Liver (tissue), 9 donors: Measurements from ENCODE around the gene CTSF. TPM values are rescaled to one million over a fixed set of nuclear protein-coding genes. Genes with fewer than 3 reads are reported as not detected.

ENCODE experiments used
- DNase-seq: peaks from one replicate; pipeline ENCODE4 v3.0.0-alpha.2; 2017; ENCODE audit warnings: low spot score
- H3K27ac ChIP-seq, 2 donors: one replicate each; pipeline ENCODE4 v1.7.0; 2013; ENCODE audit warnings: inconsistent platforms in 2 of 2, low read length in 2 of 2, control low read depth in 1 of 2, low read depth in 1 of 2, mild to moderate bottlenecking in 1 of 2
- H3K27me3 ChIP-seq, 4 donors: one replicate each; pipeline versions ENCODE4 v1.6.1 to v1.7.0; 2013; ENCODE audit warnings: low read length in 3 of 4, inconsistent platforms in 1 of 4, mild to moderate bottlenecking in 1 of 4, moderate library complexity in 1 of 4; ENCODE audit not compliant: control insufficient read depth in 4 of 4, insufficient read depth in 4 of 4
- H3K36me3 ChIP-seq, 4 donors: one replicate each; pipeline versions ENCODE4 v1.6.1 to v1.7.0; 2013; ENCODE audit warnings: low read length in 3 of 4, mild to moderate bottlenecking in 3 of 4, low read depth in 1 of 4, moderate library complexity in 1 of 4; ENCODE audit not compliant: control insufficient read depth in 4 of 4, insufficient read depth in 3 of 4
- H3K4me1 ChIP-seq, 4 donors: one replicate each; pipeline versions ENCODE4 v1.6.1 to v1.7.0; 2013; ENCODE audit warnings: low read length in 3 of 4, mild to moderate bottlenecking in 3 of 4, moderate library complexity in 1 of 4; ENCODE audit not compliant: control insufficient read depth in 4 of 4, insufficient read depth in 4 of 4
- H3K4me3 ChIP-seq, 3 donors: one replicate each; pipeline versions ENCODE4 v1.6.1 to v1.7.0; 2013; ENCODE audit warnings: low read length in 3 of 3, control low read depth in 1 of 3, low read depth in 1 of 3, mild to moderate bottlenecking in 1 of 3
- H3K9ac ChIP-seq, 2 donors: one replicate each; pipeline ENCODE4 v1.7.0; 2013; ENCODE audit warnings: low read length in 2 of 2, mild to moderate bottlenecking in 2 of 2, moderate library complexity in 2 of 2, control low read depth in 1 of 2, low read depth in 1 of 2
- H3K9me3 ChIP-seq, 4 donors: one replicate each; pipeline versions ENCODE4 v1.6.1 to v1.7.0; 2013; ENCODE audit warnings: low read length in 3 of 4; ENCODE audit not compliant: control insufficient read depth in 4 of 4
- EGR1 ChIP-seq, 2 donors: IDR thresholded peaks; 2 replicates each; pipeline ENCODE4 v1.6.1; 2016 to 2018; ENCODE audit warnings: antibody characterized with exemption in 2 of 2, low read depth in 2 of 2
- FOXA2 ChIP-seq: IDR thresholded peaks from 2 replicates; pipeline ENCODE4 v1.6.1; 2016; ENCODE audit warnings: antibody characterized with exemption
- GABPA ChIP-seq, 2 donors: IDR thresholded peaks in 1 of 2; conservative IDR thresholded peaks in 1 of 2; 2 replicates each; pipeline ENCODE4 v1.6.1; 2016; ENCODE audit warnings: antibody characterized with exemption in 2 of 2, mild to moderate bottlenecking in 1 of 2, moderate library complexity in 1 of 2
- HNF4A ChIP-seq, 2 donors: conservative IDR thresholded peaks; 2 replicates each; pipeline ENCODE4 v1.6.1; 2016; ENCODE audit warnings: antibody characterized with exemption in 2 of 2, mild to moderate bottlenecking in 2 of 2
- HNF4G ChIP-seq: IDR thresholded peaks from 2 replicates; pipeline ENCODE4 v1.6.1; 2016; ENCODE audit warnings: antibody characterized with exemption
- JUND ChIP-seq, 2 donors: IDR thresholded peaks; 2 replicates each; pipeline ENCODE4 v1.6.1; 2016; ENCODE audit warnings: antibody characterized with exemption in 2 of 2
- RAD21 ChIP-seq, 2 donors: IDR thresholded peaks; 2 replicates each; pipeline ENCODE4 v1.6.1; 2016; ENCODE audit warnings: antibody characterized with exemption in 2 of 2, mild to moderate bottlenecking in 2 of 2
- RXRA ChIP-seq, 2 donors: IDR thresholded peaks; 2 replicates each; pipeline ENCODE4 v1.6.1; 2017 to 2018; ENCODE audit warnings: antibody characterized with exemption in 2 of 2, mild to moderate bottlenecking in 1 of 2
- TAF1 ChIP-seq: conservative IDR thresholded peaks from 2 replicates; pipeline ENCODE4 v1.6.1; 2016; ENCODE audit warnings: antibody characterized with exemption, mild to moderate bottlenecking
- WGBS: extraction: QIAGEN DNeasy Blood & Tissue Kit; methylation state at CpG from one replicate; pipeline ENCODE4 v1.1.7; 2013; 5-methylcytosine and 5-hydroxymethylcytosine counted together
- polyA plus RNA-seq, 2 donors: library from polyadenylated mRNA; stranded (reverse) in 1 of 2; unstranded in 1 of 2; fragments of 200-250 nt in 1 of 2; fragments of >200 nt in 1 of 2; fragmentation: Nextera tagmentation in 1 of 2; extraction: Ambion mirVana in 1 of 2; gene quantifications; one replicate each; pipeline versions ENCODE4 v1.2.1 to v1.2.3, GENCODE V29; 2013 to 2015
- total RNA-seq, 2 donors: library from RNA; depleted of rRNA; stranded (reverse); fragments of >200 nt; gene quantifications; one replicate each; pipeline ENCODE4 v1.2.3, GENCODE V29; 2014
- TF ChIP-seq, protein P1 (sequence below): fragments of 150-350 bp; IDR thresholded peaks from 2 replicates; pipeline ENCODE4 v1.5.1; 2017; ENCODE audit warnings: improper control_type of control experiment, low read depth, low read length; ENCODE audit not compliant: missing input control
- TF ChIP-seq, protein P2 (sequence below): IDR thresholded peaks from 2 replicates; pipeline ENCODE4 v1.6.1; 2016; ENCODE audit warnings: antibody characterized with exemption
- TF ChIP-seq, protein P3 (sequence below): IDR thresholded peaks from 2 replicates; pipeline ENCODE4 v1.6.1; 2016; ENCODE audit warnings: antibody characterized with exemption
- TF ChIP-seq, protein P4 (sequence below): IDR thresholded peaks from 2 replicates; pipeline ENCODE4 v1.6.1; 2016; ENCODE audit warnings: antibody characterized with exemption
- donor health status: healthy.
- donor health status: healthy.
- donor health status: healthy.
- donor health status: healthy.
- donor health status: healthy.

The CTSF gene
- total and polyA plus RNA-seq, 4 donors = 8.5 to 31.9 (median 24.0) TPM

DNA sequence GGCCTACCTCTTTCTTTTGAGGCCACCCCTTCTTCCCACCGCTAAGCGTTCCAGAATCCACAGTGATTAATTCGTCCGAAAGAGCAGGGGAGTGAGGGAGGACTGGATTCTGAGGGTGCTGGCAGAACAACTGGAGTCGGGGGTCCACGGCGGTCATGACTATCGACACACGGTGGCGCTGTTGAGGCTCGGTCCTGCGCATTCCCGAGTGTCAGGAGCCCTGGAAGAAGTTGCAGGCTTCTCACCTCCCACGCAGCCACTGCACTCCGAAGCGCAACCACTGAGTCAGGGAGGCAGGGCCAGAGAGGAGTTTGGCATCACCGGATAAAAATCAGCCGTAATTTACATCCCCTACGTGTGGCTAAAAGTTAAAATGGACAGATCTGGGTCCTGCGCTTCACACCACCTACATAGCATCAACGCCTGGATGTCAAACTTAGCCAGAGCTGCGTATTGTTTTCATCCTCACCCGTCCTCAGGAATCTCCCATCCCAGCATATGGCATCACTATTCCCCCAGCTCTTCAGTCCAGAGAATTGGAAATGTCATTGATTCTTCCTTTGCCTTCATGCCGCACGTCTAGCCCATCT, 10.7 kb upstream of the CTSF start:
- H3K9me3 ChIP-seq = no peaks in the 10 kb centered on the region
- H3K27ac ChIP-seq = no peak overlapping the region
- 19% methylated on average over 25 of the region's 25 CpGs for WGBS
- DNase-seq = peak; percentile 88
- H3K36me3 ChIP-seq = no peaks in the 10 kb centered on the region
- H3K27me3 ChIP-seq = no peaks in the 10 kb centered on the region
- H3K4me1 ChIP-seq = peaks cover 0 to 6% (median 3%) of the 10 kb centered on the region in 4 donors
- no peak overlapping the region for H3K4me3 ChIP-seq
- TF ChIP-seq, protein P1, sequence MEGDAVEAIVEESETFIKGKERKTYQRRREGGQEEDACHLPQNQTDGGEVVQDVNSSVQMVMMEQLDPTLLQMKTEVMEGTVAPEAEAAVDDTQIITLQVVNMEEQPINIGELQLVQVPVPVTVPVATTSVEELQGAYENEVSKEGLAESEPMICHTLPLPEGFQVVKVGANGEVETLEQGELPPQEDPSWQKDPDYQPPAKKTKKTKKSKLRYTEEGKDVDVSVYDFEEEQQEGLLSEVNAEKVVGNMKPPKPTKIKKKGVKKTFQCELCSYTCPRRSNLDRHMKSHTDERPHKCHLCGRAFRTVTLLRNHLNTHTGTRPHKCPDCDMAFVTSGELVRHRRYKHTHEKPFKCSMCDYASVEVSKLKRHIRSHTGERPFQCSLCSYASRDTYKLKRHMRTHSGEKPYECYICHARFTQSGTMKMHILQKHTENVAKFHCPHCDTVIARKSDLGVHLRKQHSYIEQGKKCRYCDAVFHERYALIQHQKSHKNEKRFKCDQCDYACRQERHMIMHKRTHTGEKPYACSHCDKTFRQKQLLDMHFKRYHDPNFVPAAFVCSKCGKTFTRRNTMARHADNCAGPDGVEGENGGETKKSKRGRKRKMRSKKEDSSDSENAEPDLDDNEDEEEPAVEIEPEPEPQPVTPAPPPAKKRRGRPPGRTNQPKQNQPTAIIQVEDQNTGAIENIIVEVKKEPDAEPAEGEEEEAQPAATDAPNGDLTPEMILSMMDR = peak; percentile 72
- TF ChIP-seq RAD21 (IDR thresholded peaks at IDR 0.05) (peak; percentile 85 to 94), HNF4A (conservative IDR thresholded peaks at IDR 0.05) (no peak)
- no peak overlapping the region for H3K9ac ChIP-seq

DNA sequence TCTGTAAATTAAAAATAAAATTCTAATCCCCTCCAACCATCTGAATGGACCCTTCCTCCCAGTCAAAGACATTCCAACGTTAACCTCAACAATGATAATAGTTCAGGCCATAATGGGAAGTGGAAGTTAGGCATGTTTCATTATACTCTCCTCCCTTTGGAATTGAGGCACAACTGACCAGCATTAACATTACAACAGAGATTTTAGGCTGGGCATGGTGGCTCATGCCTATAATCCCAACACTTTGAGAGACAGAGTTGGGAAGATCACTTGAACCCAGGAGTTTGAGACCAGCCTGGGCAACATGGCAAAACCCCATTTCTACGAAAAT, 2.4 kb upstream of the CTSF start:
- no peak for DNase-seq
- 83% methylated on average over 2 of the region's 2 CpGs for WGBS
- H3K27me3 ChIP-seq = no peaks in the 10 kb centered on the region

DNA sequence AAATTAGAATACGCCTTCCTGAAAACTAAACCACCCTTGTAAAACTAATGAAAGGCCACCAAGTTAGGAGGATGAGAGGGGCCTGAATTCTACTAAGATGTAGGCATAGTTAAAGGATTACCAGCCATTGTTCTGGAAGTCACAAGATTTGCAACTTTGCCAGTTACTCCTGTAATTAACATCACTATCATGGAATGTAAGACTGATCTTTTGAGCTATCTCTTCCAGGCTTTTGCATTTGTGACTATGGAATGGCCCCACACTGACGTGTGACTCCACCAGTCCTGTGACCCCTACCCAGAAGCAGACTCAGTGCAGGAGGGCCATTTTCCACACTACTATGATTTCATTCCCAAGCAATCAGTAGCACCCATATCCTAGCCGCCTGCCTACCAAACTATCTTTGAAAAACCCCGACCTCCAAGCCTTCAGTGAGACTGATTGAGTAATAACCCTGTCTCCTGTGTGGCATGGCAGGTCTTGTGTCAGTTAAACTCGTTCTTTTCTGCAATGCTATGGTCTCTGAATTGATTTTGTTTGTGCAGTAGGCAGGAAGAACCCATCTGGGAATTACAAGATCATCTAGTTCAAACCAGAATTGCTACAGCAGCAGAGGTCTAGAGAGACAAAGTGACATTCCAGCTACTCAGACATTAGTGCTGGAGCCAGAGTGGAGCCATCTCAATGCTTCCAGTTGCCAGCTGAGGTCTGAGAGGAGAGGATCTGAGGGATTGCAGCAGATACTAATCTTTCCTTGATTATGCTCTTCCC, 1.9 kb upstream of the CTSF start:
- WGBS = 72% methylated on average over 5 of the region's 5 CpGs

More for the DNA sequence above, 2.4 kb upstream of the CTSF start:
- H3K9ac ChIP-seq = no peak overlapping the region
- H3K27ac ChIP-seq = no peak overlapping the region
- peaks cover 0 to 3% (median 0%) of the 10 kb centered on the region in 4 donors for H3K36me3 ChIP-seq
- H3K4me1 ChIP-seq = peaks cover 2 to 14% (median 8%) of the 10 kb centered on the region in 4 donors
- H3K9me3 ChIP-seq = no peaks in the 10 kb centered on the region
- no peak for TF ChIP-seq TAF1
- TF ChIP-seq GABPA (IDR thresholded peaks at IDR 0.05 in 1 of 2, conservative IDR thresholded peaks at IDR 0.05 in 1 of 2) = no peak
- TF ChIP-seq, protein P2, sequence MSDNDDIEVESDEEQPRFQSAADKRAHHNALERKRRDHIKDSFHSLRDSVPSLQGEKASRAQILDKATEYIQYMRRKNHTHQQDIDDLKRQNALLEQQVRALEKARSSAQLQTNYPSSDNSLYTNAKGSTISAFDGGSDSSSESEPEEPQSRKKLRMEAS = no peak
- TF ChIP-seq, protein P3, sequence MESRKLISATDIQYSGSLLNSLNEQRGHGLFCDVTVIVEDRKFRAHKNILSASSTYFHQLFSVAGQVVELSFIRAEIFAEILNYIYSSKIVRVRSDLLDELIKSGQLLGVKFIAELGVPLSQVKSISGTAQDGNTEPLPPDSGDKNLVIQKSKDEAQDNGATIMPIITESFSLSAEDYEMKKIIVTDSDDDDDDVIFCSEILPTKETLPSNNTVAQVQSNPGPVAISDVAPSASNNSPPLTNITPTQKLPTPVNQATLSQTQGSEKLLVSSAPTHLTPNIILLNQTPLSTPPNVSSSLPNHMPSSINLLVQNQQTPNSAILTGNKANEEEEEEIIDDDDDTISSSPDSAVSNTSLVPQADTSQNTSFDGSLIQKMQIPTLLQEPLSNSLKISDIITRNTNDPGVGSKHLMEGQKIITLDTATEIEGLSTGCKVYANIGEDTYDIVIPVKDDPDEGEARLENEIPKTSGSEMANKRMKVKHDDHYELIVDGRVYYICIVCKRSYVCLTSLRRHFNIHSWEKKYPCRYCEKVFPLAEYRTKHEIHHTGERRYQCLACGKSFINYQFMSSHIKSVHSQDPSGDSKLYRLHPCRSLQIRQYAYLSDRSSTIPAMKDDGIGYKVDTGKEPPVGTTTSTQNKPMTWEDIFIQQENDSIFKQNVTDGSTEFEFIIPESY = no peak
- no peak for TF ChIP-seq JUND (IDR thresholded peaks at IDR 0.05)
- no peak overlapping the region for H3K4me3 ChIP-seq

More for the DNA sequence above, 1.9 kb upstream of the CTSF start:
- H3K4me1 ChIP-seq = peaks cover 2 to 14% (median 8%) of the 10 kb centered on the region in 4 donors
- no peaks in the 10 kb centered on the region for H3K9me3 ChIP-seq
- TF ChIP-seq, protein P4, sequence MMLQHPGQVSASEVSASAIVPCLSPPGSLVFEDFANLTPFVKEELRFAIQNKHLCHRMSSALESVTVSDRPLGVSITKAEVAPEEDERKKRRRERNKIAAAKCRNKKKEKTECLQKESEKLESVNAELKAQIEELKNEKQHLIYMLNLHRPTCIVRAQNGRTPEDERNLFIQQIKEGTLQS = no peak
- TF ChIP-seq FOXA2 (no peak), RAD21 (IDR thresholded peaks at IDR 0.05) (no peak), HNF4A (conservative IDR thresholded peaks at IDR 0.05) (no peak), TAF1 (no peak), RXRA (IDR thresholded peaks at IDR 0.05) (no peak), HNF4G (no peak), EGR1 (IDR thresholded peaks at IDR 0.05; ENCODE audit: low read depth in 2 of 2) (no peak)
- DNase-seq = no peak
- peaks cover 0 to 6% (median 0%) of the 10 kb centered on the region in 4 donors for H3K36me3 ChIP-seq
- no peak overlapping the region for H3K9ac ChIP-seq
- no peak overlapping the region for H3K27ac ChIP-seq
- H3K27me3 ChIP-seq = no peaks in the 10 kb centered on the region
- no peak overlapping the region for H3K4me3 ChIP-seq
